ENCODE measurements around the gene ANKEF1. TPM values are rescaled to one million over a fixed set of nuclear protein-coding genes. Genes with fewer than 3 reads are reported as not detected.

The ANKEF1 gene
- total RNA-seq, 8 experiments from 2014 or later, result 0.97 to 6.0 (median 4.4) TPM

DNA sequence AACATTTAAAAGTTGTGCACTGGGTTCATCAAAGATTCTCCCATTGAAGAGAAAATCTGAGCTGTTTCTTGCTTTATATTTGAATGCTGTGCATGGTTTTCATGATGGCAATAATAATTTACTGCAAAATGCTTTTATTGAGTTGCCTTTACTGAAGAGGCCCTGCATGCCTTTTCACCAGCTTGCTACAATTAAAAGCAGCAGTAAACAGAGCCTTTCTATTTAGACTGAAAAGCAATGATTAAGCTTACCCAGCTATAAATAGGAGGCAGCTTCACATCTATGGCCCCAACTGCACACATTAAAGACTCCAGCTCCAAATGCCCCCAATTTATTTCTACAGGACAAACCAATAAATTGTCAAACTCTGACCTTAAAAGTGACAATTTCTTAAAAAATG is 70.3 kb downstream of the ANKEF1 start:
- H3K4me1 ChIP-seq (replicated peaks in 1 of 2), result peaks cover 0 to 7% of the 10 kb centered on the region in 2 donors
- in situ Hi-C loops (cut with MboI; ENCODE audit: low pct_unique_long_range_greater_than_20kb in 2 of 9, low sequenced_read_pairs in 9 of 9, unreplicated experiment in 9 of 9), result no loop called here
- ATAC-seq (replicated peaks in 6 of 8), result peak in 1 of 8 experiments; percentile 39
- H3K27ac ChIP-seq, result no peak overlapping the region
- no peak overlapping the region for H3K4me3 ChIP-seq

Other genes starting within 250 kb of the ANKEF1 start
- 10 to 100 TPM in 5 of 8 experiments, 1 to 10 TPM in 3; 2.7 to 20.0 (median 12.5) TPM for gene PAK5, start 195.9 kb upstream of the ANKEF1 start, total RNA-seq
- gene SNAP25, start 183.8 kb downstream of the ANKEF1 start, total RNA-seq, result 100 to 1,000 TPM in 3 of 8 experiments, 10 to 100 TPM in 4, under 1 TPM in 1; 0.20 to 118 (median 95.3) TPM